T47D (cell line): ENCODE data around the gene DAB1.

Experiments used
- DNase-seq, 2 experiments: peaks; one replicate each; pipeline versions ENCODE4 v3.0.0 to v3.0.0-alpha.2; 2011 to 2012; ENCODE audit warnings: low read depth in 1 of 2, low spot score in 1 of 2
- JUND ChIP-seq: IDR thresholded peaks from 2 replicates; pipeline ENCODE4 v1.6.1; 2012; ENCODE audit warnings: low read depth
- in situ Hi-C: cut with HindIII; loops from 2 replicates; pipeline ENCODE4 v1.10.0; 2016; ENCODE audit warnings: low sequenced_read_pairs, low pct_unique_long_range_greater_than_20kb

Gene DAB1

DNA sequence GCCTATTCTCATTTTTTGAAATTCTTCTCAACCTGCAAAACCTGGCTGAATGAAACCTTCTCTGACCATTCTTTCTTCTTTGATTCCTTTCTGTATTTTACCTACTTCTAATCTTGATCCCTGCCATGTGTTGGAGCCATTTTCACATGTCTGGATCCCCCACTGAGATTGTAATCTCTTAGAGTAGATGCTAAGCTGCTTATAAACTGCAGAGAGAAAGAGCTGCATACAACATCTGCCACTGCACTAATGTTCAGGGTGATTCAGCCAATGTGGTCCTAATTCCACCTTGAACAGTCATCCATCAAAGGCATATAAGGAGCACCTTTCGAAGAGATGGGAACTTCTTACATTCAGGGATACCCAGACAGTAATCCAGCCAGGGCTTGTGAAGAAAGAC is 16.2 kb upstream of the DAB1 start:
- no peak for DNase-seq
- TF ChIP-seq JUND, result no peak
- in situ Hi-C loops, result no loop called here

DNA sequence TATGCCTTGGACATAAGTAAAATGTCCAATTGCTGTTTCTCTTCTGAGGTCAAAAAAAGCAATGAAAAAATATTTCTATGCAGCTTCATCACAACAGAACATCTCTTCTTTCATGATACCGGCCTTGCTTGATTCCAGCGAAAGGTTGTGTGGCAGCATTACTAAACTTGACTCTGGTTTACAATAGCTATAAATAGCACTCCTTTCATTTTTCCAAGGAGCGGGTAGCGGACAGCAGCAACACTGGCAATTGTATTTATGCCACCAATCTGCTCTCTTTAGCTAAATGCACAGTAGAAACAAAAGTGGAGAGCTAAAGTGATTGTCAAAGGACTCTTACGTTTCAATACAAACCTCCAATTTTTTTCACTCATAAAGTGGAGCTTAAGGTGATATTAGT is 7.5 kb upstream of the DAB1 start:
- no peak for DNase-seq
- TF ChIP-seq JUND, result no peak

DNA sequence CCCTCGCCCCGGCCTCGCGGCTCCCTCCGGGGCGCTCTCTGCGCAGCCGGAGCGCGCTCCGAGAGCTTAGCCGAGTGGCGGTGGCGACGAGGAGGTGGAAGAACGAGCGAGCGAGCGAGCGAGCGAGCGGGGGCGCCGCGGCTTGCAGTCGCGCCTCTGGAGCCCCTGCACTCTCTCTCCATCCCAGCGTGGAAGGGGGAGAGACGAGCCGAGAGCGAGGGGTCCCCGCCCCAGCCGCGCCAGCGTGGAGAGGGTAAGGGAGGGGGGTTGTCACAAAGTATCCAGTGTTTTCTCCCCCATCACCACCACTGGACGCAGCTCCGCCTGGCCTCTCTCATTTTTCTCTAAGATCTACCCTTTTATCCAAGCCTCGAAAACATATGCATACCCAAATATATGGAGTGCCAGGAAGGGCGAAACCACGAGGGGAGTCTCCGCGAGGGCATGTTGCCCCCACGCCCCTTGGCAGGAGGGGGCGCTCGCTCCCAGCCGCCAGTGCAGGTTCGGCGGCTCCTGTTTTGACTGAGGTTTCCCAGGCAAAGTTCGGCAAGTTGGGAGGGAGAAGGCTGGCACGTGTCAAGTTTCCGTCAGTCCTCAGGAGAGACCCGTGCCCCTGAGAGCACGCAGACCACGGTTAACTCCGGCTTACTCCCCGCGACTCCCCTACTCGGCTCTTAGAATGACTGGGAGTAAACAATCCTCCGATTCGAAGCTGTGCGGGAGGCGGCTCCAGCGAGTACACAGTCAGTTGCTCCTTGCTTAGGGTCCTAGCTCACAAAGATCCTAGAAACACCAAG is 569 bp upstream of the DAB1 start:
- in situ Hi-C loops, result no loop called here
- TF ChIP-seq JUND, result no peak
- DNase-seq, result peak in 1 of 2 experiments; percentile 5

More for the DNA sequence above, 7.5 kb upstream of the DAB1 start:
- in situ Hi-C loops, result no loop called here

DNA sequence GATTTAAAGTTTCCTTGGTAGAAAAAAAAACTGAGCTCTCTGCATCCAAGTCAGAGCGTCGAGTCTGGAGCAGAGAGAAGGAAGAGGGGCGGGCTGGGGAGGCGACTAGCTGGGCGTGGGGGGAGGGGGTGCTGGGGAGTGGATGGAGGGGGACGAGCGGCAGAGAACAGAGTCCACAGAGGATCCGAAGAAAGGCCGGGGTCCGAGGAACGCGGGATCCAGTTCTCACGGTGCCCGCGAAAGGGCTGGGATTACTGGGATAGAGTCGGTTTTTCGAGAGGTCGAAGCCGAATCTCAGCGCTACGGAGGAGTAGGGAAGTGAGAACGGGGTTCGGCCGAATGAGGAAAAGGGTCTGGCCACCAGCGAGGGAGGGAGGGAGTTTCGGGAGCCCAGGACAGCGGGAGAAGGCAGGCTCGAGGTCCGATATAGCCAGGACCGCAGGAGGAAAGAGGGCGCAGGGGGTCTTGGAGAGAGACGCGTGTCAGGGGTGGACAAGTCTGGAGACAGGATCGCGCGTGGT is 665 bp downstream of the DAB1 start:
- in situ Hi-C loops, result no loop called here
- TF ChIP-seq JUND, result no peak
- no peak for DNase-seq

DNA sequence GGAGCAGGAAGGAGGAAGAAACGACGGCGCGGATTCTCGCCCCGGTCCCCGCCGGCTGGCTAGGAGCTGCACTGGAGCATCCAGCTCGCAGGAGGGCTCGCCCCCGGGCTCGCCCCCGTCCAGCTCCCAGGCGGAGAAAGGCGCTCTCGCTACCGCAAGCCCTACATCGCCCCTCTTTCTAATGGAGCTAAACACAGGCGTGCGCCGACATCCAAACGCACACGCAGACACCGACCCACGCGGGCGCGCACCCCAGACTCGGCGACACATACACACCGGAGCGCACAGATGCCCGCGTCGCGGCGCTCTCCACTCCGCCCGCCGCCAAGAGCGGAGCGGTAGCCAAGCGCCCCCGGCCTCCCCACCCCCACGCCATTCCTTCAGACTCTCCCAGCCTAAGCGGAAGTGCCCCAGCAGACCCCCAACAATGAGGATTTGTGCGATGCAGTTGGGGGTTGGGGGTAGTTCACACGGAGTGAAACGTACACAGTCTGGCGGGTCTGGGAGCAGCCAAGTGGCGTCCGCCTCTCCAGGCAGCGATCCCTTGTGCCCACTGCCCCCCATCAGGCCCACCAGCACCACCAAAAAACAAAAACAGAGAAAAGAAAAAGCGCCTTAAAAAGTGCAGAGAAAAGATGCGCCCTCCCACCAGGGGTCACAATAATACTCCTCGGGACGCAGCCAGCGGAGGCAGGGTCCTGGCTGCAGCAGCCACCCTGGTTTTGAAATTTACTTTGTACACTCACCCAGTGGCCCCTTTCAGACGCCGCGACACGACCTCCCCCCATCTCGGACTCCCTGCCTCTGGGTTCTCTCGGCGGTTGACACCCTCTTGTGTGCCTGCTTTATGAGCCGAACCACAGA is 1.4 kb downstream of the DAB1 start:
- no peak for TF ChIP-seq JUND
- DNase-seq, result no peak
- in situ Hi-C loops, result no loop called here

DNA sequence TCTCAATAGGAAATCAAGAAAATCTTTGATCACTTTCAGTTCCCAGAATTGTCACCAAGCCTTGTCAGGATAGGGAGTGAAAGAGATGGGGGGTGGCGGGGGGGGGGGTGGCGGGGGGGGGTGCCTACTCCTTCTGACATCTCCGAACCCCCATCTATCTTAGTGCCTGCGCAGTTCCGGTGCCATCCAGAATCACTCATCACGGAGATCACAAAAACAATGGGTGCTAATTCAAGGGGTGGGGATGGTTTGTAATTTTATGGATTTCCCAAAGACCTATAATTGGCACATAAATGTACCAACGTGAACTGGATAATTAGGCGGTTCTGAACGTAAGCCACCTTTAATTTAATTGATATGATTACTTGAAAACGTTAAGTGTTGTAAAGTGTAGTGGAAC is 2.1 kb downstream of the DAB1 start:
- DNase-seq, result no peak

DNA sequence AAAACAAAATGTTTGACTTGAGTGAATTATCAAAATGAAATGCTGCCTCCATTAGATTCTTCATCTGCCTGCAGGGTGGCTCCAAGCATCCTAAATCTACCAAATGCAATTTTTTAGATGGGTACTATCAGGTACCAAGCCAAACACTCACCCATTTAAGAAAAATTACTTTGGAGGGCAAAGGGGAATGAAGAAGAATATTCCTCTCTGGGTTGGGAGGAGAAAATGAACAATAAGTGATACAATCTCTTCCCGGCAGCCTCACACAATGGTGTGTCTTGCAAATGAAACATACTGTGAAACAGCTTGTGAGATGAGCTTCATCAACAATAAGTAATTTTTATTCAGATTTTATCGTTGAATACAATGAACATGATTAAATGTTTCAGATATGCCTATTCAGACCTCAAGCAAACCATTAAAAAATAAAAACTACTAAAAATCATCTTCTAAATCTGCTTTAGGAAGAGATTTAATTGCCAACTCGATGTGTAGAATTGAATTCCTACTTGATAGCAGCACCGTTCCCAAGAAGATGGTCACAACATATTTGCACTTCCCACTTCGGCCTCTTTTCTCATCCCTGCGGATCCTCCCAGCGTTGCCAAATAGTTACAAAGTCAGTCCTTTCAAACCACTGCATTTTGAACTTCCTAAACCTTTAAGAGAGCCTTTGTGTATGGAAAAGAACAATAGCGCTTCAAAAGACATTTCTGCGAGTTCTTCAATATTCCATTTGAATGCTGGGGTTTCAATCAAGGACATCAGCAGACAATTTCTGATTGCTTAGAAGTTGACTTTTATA is 2.7 kb downstream of the DAB1 start:
- in situ Hi-C loops, result no loop called here
- no peak for TF ChIP-seq JUND
- DNase-seq, result no peak

More for the DNA sequence above, 2.1 kb downstream of the DAB1 start:
- in situ Hi-C loops, result no loop called here
- no peak for TF ChIP-seq JUND

DNA sequence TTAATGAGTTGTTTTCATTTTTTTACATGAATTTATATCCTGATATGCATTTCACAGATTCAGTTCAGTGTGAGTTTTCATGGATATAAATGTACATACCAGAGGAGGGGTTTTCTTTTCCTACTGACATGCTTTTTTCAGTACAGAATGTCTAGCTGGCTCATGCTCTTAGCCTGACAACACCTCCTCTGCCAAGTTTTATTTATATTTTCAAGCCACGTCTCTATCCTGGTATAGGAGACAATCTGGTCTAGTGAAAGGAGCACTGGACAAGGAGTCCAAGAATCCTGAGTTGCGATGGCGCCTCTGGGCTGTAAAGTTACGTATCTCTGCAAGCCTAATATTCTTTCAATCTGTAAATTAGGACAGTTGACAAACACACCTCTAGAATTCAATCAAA is 4.9 kb downstream of the DAB1 start:
- DNase-seq, result no peak
- TF ChIP-seq JUND, result no peak
- in situ Hi-C loops, result no loop called here

DNA sequence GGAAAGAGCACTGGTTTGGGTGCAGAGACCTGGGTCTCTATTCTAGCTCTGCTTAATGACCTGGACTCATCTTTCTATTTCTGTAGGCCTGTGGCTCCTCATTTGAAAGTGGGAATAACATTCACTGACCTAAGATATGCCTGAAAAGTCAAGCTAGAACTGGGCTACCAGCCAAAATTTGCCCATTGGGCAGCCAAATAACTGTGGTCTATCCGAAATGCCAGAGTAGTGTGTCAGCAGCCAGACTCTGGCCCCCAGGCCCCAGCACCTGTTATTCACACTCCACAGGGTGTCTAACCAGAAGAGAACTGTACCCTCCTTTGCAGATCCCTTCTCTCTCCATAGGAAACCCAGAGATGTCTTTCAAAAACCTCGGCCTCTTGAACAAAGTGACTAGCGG is 12.6 kb downstream of the DAB1 start:
- TF ChIP-seq JUND, result no peak
- peak in 1 of 2 experiments; percentile 3 for DNase-seq
- in situ Hi-C loops, result no loop called here

DNA sequence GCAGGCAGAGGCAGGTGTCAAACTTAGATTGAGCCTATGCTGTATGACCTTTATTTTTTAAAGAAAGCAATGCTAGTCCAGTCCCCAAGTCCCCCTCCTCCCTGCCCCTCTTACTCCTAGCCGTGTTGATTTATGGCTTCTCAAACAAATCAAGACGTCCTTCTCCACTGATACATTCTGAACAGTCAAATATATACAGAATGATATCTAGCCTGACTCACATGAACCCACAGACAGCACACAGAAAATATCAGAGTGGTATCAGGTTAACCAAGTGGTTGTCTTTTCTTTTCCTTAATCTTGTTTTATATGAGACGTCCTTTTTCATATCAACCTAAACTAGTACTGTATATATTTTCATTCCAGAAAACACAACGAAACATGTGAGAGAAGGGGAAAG is 13.4 kb downstream of the DAB1 start:
- in situ Hi-C loops, result no loop called here
- DNase-seq, result no peak
- no peak for TF ChIP-seq JUND

DNA sequence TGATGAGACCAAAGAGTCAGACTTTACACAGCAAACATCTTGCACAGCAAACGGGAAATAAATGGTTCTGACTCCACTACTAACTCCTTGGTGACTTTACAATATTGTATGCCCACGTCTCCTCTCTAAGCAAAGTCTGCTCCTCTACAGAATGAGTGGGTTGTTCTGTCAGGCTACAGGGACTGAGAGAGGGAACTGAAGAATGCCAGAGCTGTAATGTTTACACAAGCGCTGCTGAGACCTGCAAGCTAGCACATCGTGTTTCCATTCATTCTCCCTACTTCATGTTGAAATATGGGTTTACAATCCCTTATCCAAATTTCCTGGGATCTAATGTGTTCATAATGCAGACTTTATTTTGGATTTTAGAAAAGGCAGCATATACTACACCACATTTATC is 15.9 kb downstream of the DAB1 start:
- in situ Hi-C loops, result no loop called here
- no peak for TF ChIP-seq JUND
- DNase-seq, result no peak

DNA sequence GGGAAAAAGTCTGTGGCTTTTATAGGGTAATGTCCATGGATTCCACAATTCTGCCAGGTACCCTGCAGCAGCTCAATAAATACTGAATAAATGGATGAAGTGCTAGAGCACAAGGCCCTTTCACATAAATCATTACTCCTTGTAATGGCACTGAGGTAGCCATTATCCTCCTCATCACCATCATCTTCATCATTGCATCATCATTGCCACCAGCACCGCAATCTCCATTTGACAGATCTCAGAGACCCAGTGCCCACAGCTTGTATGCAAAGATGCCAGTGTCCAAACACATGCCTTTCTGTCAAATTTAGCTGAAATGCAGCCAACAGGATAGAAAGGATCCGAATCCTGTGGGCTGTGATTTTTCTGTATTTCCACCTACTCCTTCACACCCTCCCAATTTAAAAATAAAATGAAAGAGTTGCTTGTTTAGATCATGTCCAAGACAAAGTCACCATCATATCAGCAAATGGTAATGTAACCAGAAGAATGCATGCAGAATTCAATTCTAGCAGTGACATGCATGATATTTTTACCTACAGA is 17.4 kb downstream of the DAB1 start:
- TF ChIP-seq JUND, result no peak
- no peak for DNase-seq
- in situ Hi-C loops, result no loop called here
